Right hindlimb (tissue), 1 donor: ENCODE results near the gene INPP5B.
"Not testable (repeated sequence)": the region's sequence is repeated elsewhere in the genome, so short reads cannot be mapped to it uniquely, and the experiment has no call there.

Experiments used
- DNase-seq: peaks from one replicate; pipeline ENCODE4 v3.0.0-alpha.2; 2018

INPP5B gene

DNA sequence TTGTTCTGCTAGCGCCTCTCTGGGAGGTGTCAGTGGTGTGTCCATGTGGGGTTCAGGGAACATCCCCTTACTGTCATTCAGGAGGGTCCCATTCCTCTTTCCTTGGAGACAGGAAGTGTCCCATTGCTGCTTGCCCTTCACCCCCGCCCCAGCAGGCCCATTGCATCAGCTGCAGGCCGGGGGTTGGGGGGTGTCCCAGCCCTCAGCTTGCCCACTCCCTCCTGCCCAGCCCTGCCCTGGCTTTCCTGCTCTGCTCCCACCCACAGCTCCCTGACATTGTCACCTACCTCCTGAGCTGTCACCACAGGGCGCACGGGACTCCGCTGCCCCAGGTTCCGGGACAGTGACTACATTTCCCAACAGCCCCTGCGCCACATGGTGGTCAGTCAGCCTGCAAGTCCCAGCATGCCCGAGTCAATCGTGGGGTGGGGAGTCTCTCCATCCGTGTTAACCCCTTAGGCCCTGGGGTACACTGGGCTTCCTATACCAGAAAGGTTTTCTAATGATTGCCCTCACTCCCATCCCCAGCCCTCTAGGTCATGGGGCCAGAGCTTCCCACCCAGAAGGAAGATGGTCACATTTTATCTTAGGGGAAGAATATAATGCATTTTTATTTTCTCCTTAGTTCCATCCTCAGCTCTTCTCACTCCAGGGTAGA, at the start of gene INPP5B:
INPP5B (minus strand) TSS at position 351 of the 658 bp plus-strand sequence. CDS start 745 bp downstream, outside the sequence.
- peak; percentile 93 for DNase-seq

DNA sequence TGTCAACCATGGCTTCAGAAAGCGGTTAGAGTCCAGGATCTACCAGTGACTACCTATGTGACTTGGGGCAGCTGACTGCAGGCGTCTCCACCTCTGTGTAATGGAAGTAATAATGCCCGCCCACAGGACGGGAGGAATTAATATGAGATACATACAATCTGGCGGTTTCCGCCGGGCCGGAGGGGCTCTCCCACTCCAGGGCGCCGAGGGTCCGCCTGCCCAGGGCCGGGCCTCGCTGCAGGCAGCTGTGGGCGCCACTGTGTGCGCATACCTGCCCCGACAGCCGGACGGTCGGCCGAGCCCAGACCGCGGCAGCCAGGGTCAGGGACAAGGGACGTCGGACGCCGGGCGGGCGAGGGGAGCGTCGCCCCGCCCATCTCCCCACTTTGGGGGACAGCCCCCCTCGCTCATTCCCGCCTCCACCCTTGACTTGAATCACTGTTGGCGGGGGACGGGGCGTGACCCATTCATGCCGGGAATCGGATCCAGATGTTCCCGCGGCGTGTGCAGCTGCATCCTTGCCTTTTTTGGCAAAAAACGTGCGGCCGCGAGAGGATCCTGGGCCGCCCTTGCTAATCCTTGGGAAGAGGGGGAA, 49.0 kb upstream of the INPP5B start:
- DNase-seq: peak; percentile 95

- DNase-seq: no peak
These were observed 48.2 kb upstream of the INPP5B start for GRCh38 chr1:37994886-37995566.

- no peak for DNase-seq
These were observed 42.6 kb upstream of the INPP5B start for GRCh38 chr1:37989361-37989930.

GRCh38 chr1:37987679-37988078, 40.8 kb upstream of the INPP5B start:
- DNase-seq: no peak

- DNase-seq: no peak
These were observed 36.7 kb upstream of the INPP5B start for GRCh38 chr1:37983546-37983945.

DNA sequence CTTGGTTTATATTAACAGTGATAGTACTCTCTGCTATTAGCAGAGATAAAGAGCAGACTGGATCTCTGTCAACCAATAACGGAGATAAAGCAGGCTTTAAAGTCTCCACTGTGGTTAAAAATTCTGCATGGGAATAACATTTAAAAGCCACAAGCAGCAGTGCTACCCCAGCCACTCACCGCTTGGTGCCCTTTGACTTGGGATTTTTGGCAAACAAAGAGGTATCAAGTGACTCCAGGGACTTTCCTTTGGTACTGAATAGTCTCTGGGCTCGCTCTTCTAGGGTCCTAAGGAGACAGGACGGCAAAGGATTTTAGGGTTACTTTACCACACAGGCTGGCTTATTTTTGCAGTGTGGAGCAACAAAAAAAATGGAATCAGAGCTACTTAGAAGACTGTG, 31.7 kb upstream of the INPP5B start:
- no peak for DNase-seq

GRCh38 chr1:37975083-37975482, 28.2 kb upstream of the INPP5B start:
- DNase-seq: not testable (repeated sequence)

DNA sequence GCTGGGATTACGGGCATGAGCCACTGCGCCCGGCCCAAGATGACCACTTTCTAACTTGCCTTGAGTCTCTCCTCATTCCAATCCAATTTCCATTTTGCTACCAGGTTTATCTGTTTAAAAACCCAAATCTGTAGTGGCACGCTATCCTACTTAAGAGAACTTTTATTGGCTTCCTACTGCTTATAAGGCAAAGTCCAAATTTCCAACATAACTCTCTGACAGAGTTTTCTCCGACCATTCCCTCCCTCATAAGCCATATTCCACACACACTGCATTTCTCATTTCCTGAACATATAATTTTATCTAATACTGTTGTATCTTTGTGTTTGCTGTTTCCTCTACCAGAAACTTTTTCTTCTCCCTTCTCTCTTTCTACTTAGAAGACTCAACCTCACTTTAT, 27.7 kb upstream of the INPP5B start:
- DNase-seq: no peak

- not testable (repeated sequence) for DNase-seq
These were observed 26.8 kb upstream of the INPP5B start for GRCh38 chr1:37973684-37974083.

DNA sequence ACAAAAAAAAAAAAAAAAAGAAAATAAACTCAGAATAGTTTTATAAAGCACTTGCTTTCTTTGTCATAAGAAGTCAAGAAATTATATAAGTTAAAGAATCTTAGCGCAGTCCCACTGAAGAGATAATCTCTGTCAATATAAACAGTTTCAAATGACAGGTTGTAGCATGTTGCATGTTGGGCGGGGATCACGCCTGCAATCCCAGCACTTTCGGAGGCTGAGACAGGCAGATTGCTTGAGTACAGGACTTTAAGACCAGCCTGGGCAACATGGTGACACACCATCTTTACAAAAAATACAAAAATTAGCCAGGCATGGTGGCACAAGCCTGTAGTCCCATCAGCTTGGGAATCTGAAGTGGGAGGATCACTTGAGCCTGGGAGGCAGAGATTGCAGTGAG, 18.4 kb upstream of the INPP5B start:
- no peak for DNase-seq

GRCh38 chr1:37964106-37964505, 17.3 kb upstream of the INPP5B start:
- not testable (repeated sequence) for DNase-seq

- no peak for DNase-seq
These were observed 11.8 kb upstream of the INPP5B start for GRCh38 chr1:37958690-37959089.

- no peak for DNase-seq
These were observed 8.8 kb upstream of the INPP5B start for GRCh38 chr1:37955685-37956084.

GRCh38 chr1:37954316-37954971, 7.6 kb upstream of the INPP5B start:
- no peak for DNase-seq

GRCh38 chr1:37952738-37953137, 5.9 kb upstream of the INPP5B start:
- no peak for DNase-seq

GRCh38 chr1:37951783-37952624, 5.2 kb upstream of the INPP5B start:
- DNase-seq: no peak

GRCh38 chr1:37951041-37951782, 4.4 kb upstream of the INPP5B start:
- no peak for DNase-seq

- no peak for DNase-seq
These were observed 2.8 kb upstream of the INPP5B start for GRCh38 chr1:37949524-37950152.

GRCh38 chr1:37948841-37949240, 2.0 kb upstream of the INPP5B start:
- DNase-seq: no peak

GRCh38 chr1:37948166-37948565, 1.3 kb upstream of the INPP5B start:
- DNase-seq: no peak
